Suprapubic skin (tissue), 4 donors: ENCODE data around the gene LARGE1.

Experiments used
- EP300 ChIP-seq: sonication (generic); formaldehyde crosslinking; IDR thresholded peaks from one replicate; pipeline ENCODE4 v1.6.1; 2017; ENCODE audit warnings: antibody characterized with exemption
- POLR2AphosphoS5 ChIP-seq, 3 donors: sonication (generic); formaldehyde crosslinking; IDR thresholded peaks; one replicate each; pipeline ENCODE4 v1.6.1; 2017; ENCODE audit warnings: antibody characterized with exemption in 3 of 3
- TF ChIP-seq, protein P1 (sequence below), 2 donors: fragments of 200-600 bp in 1 of 2; fragments of 450-650 bp in 1 of 2; sonication (generic) in 1 of 2; IDR thresholded peaks; one replicate each; pipeline ENCODE4 v1.5.1; 2016 to 2019; ENCODE audit warnings: antibody characterized with exemption in 2 of 2, mild to moderate bottlenecking in 1 of 2, moderate library complexity in 1 of 2

DNA sequence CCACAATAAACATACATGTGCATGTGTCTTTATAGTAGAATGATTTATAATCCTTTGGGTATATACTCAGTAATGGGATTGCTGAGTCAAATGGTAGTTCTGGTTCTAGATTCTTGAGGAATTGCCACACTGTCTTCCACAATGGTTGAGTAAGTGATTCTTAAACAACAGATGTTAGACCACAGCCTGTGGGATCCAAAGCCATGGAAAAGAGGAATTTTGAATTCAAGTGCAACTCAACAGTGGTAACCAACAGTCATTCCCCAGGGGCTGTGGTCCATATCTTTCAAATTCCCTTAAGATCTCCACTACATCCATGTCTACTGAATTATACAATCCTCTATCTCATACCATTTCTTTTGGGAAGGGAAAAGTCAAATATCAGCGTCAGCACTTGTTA lies 321.5 kb downstream of the LARGE1 start:
- TF ChIP-seq, protein P1, sequence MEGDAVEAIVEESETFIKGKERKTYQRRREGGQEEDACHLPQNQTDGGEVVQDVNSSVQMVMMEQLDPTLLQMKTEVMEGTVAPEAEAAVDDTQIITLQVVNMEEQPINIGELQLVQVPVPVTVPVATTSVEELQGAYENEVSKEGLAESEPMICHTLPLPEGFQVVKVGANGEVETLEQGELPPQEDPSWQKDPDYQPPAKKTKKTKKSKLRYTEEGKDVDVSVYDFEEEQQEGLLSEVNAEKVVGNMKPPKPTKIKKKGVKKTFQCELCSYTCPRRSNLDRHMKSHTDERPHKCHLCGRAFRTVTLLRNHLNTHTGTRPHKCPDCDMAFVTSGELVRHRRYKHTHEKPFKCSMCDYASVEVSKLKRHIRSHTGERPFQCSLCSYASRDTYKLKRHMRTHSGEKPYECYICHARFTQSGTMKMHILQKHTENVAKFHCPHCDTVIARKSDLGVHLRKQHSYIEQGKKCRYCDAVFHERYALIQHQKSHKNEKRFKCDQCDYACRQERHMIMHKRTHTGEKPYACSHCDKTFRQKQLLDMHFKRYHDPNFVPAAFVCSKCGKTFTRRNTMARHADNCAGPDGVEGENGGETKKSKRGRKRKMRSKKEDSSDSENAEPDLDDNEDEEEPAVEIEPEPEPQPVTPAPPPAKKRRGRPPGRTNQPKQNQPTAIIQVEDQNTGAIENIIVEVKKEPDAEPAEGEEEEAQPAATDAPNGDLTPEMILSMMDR (IDR thresholded peaks at IDR 0.05): no peak
- no peak for TF ChIP-seq POLR2AphosphoS5 (IDR thresholded peaks at IDR 0.05)
- TF ChIP-seq EP300: no peak
